ENCODE results near the gene TNF. TPM values are rescaled to one million over a fixed set of nuclear protein-coding genes. Genes with fewer than 3 reads are reported as not detected.

The TNF gene
- total and polyA plus RNA-seq, 4 experiments from 2014 or later: 3.9 to 28.2 (median 17.5) TPM

- Mint-ChIP-seq H3K4me3 (peak overlapping the region; percentile 7 to 83 (median 72)), H3K4me1 (peaks cover 58 to 87% (median 72%) of the 10 kb centered on the region in 4 donors), H3K27ac (peak overlapping the region; percentile 95 to 99 (median 98)), H3K9me3 (peaks cover 0 to 9% (median 0%) of the 10 kb centered on the region in 8 donors), H3K27me3 (no peaks in the 10 kb centered on the region), H3K36me3 (peaks cover 16 to 27% of the 10 kb centered on the region in 2 donors)
- Histone ChIP-seq H3K9me3 (ENCODE audit: control insufficient read depth in 1 of 2, low read length in 2 of 2) (no peaks in the 10 kb centered on the region), H3K36me3 (ENCODE audit: insufficient read depth, low read length) (no peaks in the 10 kb centered on the region), H3K4me1 (ENCODE audit: insufficient read depth, low read length) (peaks cover 90% of the 10 kb centered on the region), H3K4me3 (ENCODE audit: low read length in 2 of 2) (no peak overlapping the region), H3K27me3 (ENCODE audit: insufficient read depth, low read length) (no peaks in the 10 kb centered on the region), H3K27ac (ENCODE audit: low read depth, low read length) (peak overlapping the region; percentile 79)
- ChIA-PET CTCF (ENCODE audit: partially characterized antibody) (interaction anchor here (1.1 to 35.1 kb wide), 7 partner anchors 9 to 75 kb away, joined by 3 to 1152 read pairs (median 10); partner anchors contain the start of genes LTB and NCR3), POLR2A (ENCODE audit: partially characterized antibody) (interaction anchor here (0.8 to 52.5 kb wide), 4 partner anchors 5 to 85 kb away, joined by 3 to 3597 read pairs (median 1800); partner anchors contain the start of genes ATP6V1G2, BAG6, DDX39B and LST1)
- intact Hi-C loops (cut with micrococcal nuclease): loop anchor here (1.0 kb wide), 2 partner anchors 8 to 9 kb away; no protein-coding TSS in a partner anchor
- DNase-seq: peak; percentile 81 to 93 (median 83)
Measured at GRCh38 chr6:31568537-31568961, 6.8 kb upstream of the TNF start.

DNA sequence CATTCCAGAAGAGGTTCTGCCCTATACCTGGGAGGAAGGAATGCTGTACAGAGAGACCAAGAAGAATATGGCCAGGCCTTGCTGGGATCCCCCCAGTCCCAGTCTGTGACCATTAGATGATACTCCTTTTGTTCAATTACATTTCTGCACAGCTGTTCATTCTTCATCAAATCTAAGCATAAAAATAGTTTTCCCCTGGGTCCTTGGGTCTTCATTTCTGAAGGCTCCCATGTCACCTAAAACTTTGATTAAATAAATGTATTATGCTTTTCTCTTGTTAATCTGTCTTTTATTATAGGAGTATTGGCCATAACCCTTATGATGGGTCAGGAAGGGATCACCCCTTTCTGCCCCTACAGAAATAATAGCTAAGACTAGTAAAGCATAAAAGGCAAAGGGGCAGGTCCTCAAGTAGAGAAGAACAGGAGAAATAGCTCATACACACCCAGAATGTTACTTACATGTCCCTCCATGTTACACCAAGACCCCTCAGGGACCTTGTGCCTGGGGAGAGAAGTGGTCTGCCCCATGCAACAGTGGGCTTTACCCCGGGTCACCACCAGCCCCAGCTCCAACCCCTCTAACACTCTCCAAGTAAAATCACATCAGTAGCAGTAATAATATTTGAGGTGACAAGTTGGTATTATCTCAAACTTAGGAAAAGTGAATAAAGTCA is 5.4 kb upstream of the TNF start:
- Mint-ChIP-seq H3K9me3 (peaks cover 0 to 9% (median 0%) of the 10 kb centered on the region in 8 donors), H3K4me3 (peak overlapping the region in 5 of 8 donors; percentile 1 to 67 (median 47)), H3K36me3 (peaks cover 6 to 26% of the 10 kb centered on the region in 2 donors), H3K4me1 (peaks cover 64 to 90% (median 78%) of the 10 kb centered on the region in 4 donors), H3K27ac (peak overlapping the region; percentile 87 to 99 (median 97)), H3K27me3 (no peaks in the 10 kb centered on the region)
- Histone ChIP-seq H3K27me3 (ENCODE audit: insufficient read depth, low read length) (no peaks in the 10 kb centered on the region), H3K36me3 (ENCODE audit: insufficient read depth, low read length) (no peaks in the 10 kb centered on the region), H3K4me3 (ENCODE audit: low read length in 2 of 2) (no peak overlapping the region), H3K9me3 (ENCODE audit: control insufficient read depth in 1 of 2, low read length in 2 of 2) (no peaks in the 10 kb centered on the region), H3K27ac (ENCODE audit: low read depth, low read length) (peak overlapping the region; percentile 79), H3K4me1 (ENCODE audit: insufficient read depth, low read length) (peaks cover 95% of the 10 kb centered on the region)
- POLR2A ChIA-PET (ENCODE audit: partially characterized antibody): interaction anchor here (1.7 to 52.5 kb wide), 3 partner anchors 7 to 82 kb away, joined by 6 to 3597 read pairs (median 3597); partner anchors contain the start of genes ATP6V1G2, BAG6, DDX39B and LST1
- intact Hi-C loops (cut with micrococcal nuclease): no loop called here
- CTCF ChIA-PET (ENCODE audit: partially characterized antibody): interaction anchor here (1.6 to 35.1 kb wide), 5 partner anchors 11 to 75 kb away, joined by 3 to 1152 read pairs (median 43); partner anchors contain the start of genes LTB and NCR3
- peak in 1 of 5 donors; percentile 1 for DNase-seq

- Histone ChIP-seq H3K36me3 (ENCODE audit: insufficient read depth, low read length) (peaks cover 3% of the 10 kb centered on the region), H3K27me3 (ENCODE audit: insufficient read depth, low read length) (no peaks in the 10 kb centered on the region), H3K27ac (ENCODE audit: low read depth, low read length) (peak within 1 kb of the TSS; percentile 83), H3K4me1 (ENCODE audit: insufficient read depth, low read length) (peaks cover 83% of the 10 kb centered on the region), H3K4me3 (ENCODE audit: low read length in 2 of 2) (peak within 1 kb of the TSS; percentile 39 to 62), H3K9me3 (ENCODE audit: control insufficient read depth in 1 of 2, low read length in 2 of 2) (no peaks in the 10 kb centered on the region)
- Mint-ChIP-seq H3K4me1 (peaks cover 68 to 100% (median 79%) of the 10 kb centered on the region in 4 donors), H3K27ac (peak within 1 kb of the TSS; percentile 96 to 100 (median 99)), H3K36me3 (peaks cover 15 to 42% of the 10 kb centered on the region in 2 donors), H3K27me3 (no peaks in the 10 kb centered on the region), H3K4me3 (peak within 1 kb of the TSS; percentile 88 to 100 (median 99)), H3K9me3 (peaks cover 0 to 7% (median 0%) of the 10 kb centered on the region in 8 donors)
- ChIA-PET POLR2A (ENCODE audit: partially characterized antibody) (interaction anchor here (1.1 to 52.5 kb wide), 3 partner anchors 9 to 77 kb away, joined by 3 to 3597 read pairs (median 3597); partner anchors contain the start of genes ATP6V1G2, DDX39B, LST1 and LTA), CTCF (ENCODE audit: partially characterized antibody) (interaction anchor here (1.0 to 35.1 kb wide), 6 partner anchors 9 to 26 kb away, joined by 4 to 1152 read pairs (median 324); partner anchors contain the start of genes ATP6V1G2, LST1, LTB and NCR3)
- DNase-seq: peak; percentile 78 to 90 (median 81)
- intact Hi-C loops (cut with micrococcal nuclease): loop anchor here (1.0 kb wide), 3 partner anchors 8 to 30 kb away; partner anchors contain the start of gene DDX39B
Measured at GRCh38 chr6:31572041-31572911, 3.1 kb upstream of the TNF start, which contains the start of gene LTA. Gene LTA, plus strand, starts transcription at chr6:31572289. Its CDS starts 454 bp downstream, at chr6:31572743.

GRCh38 chr6:31573239-31574105 is 1.9 kb upstream of the TNF start:
- intact Hi-C loops (cut with micrococcal nuclease): no loop called here
- peaks cover 82% of the 10 kb centered on the region for H3K4me1 ChIP-seq (ENCODE audit: insufficient read depth, low read length)
- H3K4me1 Mint-ChIP-seq: peaks cover 60 to 97% (median 75%) of the 10 kb centered on the region in 4 donors
- H3K36me3 ChIP-seq (ENCODE audit: insufficient read depth, low read length): peaks cover 12% of the 10 kb centered on the region
- H3K4me3 ChIP-seq (ENCODE audit: low read length in 2 of 2): peak overlapping the region in 1 of 2 donors; percentile 62
- peak overlapping the region; percentile 83 for H3K27ac ChIP-seq (ENCODE audit: low read depth, low read length)
- peaks cover 23 to 41% of the 10 kb centered on the region in 2 donors for H3K36me3 Mint-ChIP-seq
- H3K9me3 ChIP-seq (ENCODE audit: control insufficient read depth in 1 of 2, low read length in 2 of 2): no peaks in the 10 kb centered on the region
- peak overlapping the region; percentile 96 to 100 (median 99) for H3K27ac Mint-ChIP-seq
- CTCF ChIA-PET (ENCODE audit: partially characterized antibody): interaction anchor here (1.0 to 19.7 kb wide), 6 partner anchors 9 to 257 kb away, joined by 4 to 962 read pairs (median 10); partner anchors contain the start of genes ATP6V1G2, DDX39B, LST1 and LTB
- POLR2A ChIA-PET (ENCODE audit: partially characterized antibody): interaction anchor here (1.5 to 52.5 kb wide), 3 partner anchors 9 to 29 kb away, joined by 4 to 3597 read pairs (median 3597); partner anchors contain the start of genes ATP6V1G2, DDX39B, LST1 and LTA
- H3K27me3 Mint-ChIP-seq: no peaks in the 10 kb centered on the region
- DNase-seq: no peak
- H3K9me3 Mint-ChIP-seq: peaks cover 0 to 4% (median 0%) of the 10 kb centered on the region in 8 donors
- peak overlapping the region; percentile 57 to 100 (median 98) for H3K4me3 Mint-ChIP-seq
- H3K27me3 ChIP-seq (ENCODE audit: insufficient read depth, low read length): no peaks in the 10 kb centered on the region

DNA sequence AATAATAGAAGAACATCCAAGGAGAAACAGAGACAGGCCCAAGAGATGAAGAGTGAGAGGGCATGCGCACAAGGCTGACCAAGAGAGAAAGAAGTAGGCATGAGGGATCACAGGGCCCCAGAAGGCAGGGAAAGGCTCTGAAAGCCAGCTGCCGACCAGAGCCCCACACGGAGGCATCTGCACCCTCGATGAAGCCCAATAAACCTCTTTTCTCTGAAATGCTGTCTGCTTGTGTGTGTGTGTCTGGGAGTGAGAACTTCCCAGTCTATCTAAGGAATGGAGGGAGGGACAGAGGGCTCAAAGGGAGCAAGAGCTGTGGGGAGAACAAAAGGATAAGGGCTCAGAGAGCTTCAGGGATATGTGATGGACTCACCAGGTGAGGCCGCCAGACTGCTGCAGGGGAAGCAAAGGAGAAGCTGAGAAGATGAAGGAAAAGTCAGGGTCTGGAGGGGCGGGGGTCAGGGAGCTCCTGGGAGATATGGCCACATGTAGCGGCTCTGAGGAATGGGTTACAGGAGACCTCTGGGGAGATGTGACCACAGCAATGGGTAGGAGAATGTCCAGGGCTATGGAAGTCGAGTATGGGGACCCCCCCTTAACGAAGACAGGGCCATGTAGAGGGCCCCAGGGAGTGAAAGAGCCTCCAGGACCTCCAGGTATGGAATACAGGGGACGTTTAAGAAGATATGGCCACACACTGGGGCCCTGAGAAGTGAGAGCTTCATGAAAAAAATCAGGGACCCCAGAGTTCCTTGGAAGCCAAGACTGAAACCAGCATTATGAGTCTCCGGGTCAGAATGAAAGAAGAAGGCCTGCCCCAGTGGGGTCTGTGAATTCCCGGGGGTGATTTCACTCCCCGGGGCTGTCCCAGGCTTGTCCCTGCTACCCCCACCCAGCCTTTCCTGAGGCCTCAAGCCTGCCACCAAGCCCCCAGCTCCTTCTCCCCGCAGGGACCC is 981 bp upstream of the TNF start:
- ChIA-PET POLR2A (ENCODE audit: partially characterized antibody) (interaction anchor here (0.6 to 52.5 kb wide), 10 partner anchors 8 to 377 kb away, joined by 3 to 3597 read pairs (median 5); partner anchors contain the start of genes ABHD16A, ATP6V1G2, BAG6 and DDX39B), CTCF (ENCODE audit: partially characterized antibody) (interaction anchor here (1.0 to 19.7 kb wide), 6 partner anchors 19 to 256 kb away, joined by 3 to 962 read pairs (median 10); partner anchors contain the start of genes ATP6V1G2, DDX39B, LST1 and NCR3)
- Mint-ChIP-seq H3K9me3 (peaks cover 0 to 4% (median 0%) of the 10 kb centered on the region in 8 donors), H3K36me3 (peaks cover 27 to 45% of the 10 kb centered on the region in 2 donors), H3K27me3 (no peaks in the 10 kb centered on the region), H3K4me1 (peaks cover 62 to 97% (median 75%) of the 10 kb centered on the region in 4 donors), H3K27ac (peak overlapping the region; percentile 96 to 100 (median 99)), H3K4me3 (peak overlapping the region; percentile 88 to 100 (median 98))
- Histone ChIP-seq H3K36me3 (ENCODE audit: insufficient read depth, low read length) (peaks cover 12% of the 10 kb centered on the region), H3K27me3 (ENCODE audit: insufficient read depth, low read length) (no peaks in the 10 kb centered on the region), H3K4me3 (ENCODE audit: low read length in 2 of 2) (peak overlapping the region; percentile 87 to 99), H3K27ac (ENCODE audit: low read depth, low read length) (peak overlapping the region; percentile 83), H3K4me1 (ENCODE audit: insufficient read depth, low read length) (peaks cover 82% of the 10 kb centered on the region), H3K9me3 (ENCODE audit: control insufficient read depth in 1 of 2, low read length in 2 of 2) (no peaks in the 10 kb centered on the region)
- intact Hi-C loops (cut with micrococcal nuclease): no loop called here
- peak in 1 of 5 donors; percentile 33 for DNase-seq

Data from CD4-positive, alpha-beta memory T cell (primary cell).